OCI-LY3 (cell line): ENCODE measurements around the gene PWWP3B.

Experiments
- H2AFZ ChIP-seq: fragments of 200-600, 300-600 bp; shearing (Covaris generic); 2 replicates; pipeline ENCODE4 v1.6.0; 2014; ENCODE audit warnings: antibody characterized with exemption, low read depth, low read length
- H3K27ac ChIP-seq: fragments of 200-600, 300-600 bp; sonication (generic); 2 replicates; pipeline ENCODE4 v1.5.1; 2014; ENCODE audit warnings: mild to moderate bottlenecking, low read length, moderate library complexity, mixed read lengths
- H3K27me3 ChIP-seq: fragments of 200-600, 300-600 bp; sonication (generic); 2 replicates; pipeline ENCODE4 v1.6.1; 2014; ENCODE audit warnings: low read depth, low read length, mixed read lengths
- H3K36me3 ChIP-seq: fragments of 200-600, 300-600 bp; sonication (generic); replicated peaks from 2 replicates; pipeline ENCODE3; 2014; ENCODE audit warnings: low read depth, low read length, mixed read lengths
- H3K4me1 ChIP-seq: fragments of 300-600, 200-600 bp; sonication (generic); 2 replicates; pipeline ENCODE4 v1.6.1; 2014; ENCODE audit warnings: low read length, mixed read lengths
- H3K4me2 ChIP-seq: fragments of 200-600, 300-600 bp; sonication (generic); 2 replicates; pipeline ENCODE4 v1.6.1; 2014; ENCODE audit warnings: low read length, mixed read lengths
- H3K4me3 ChIP-seq: fragments of 300-600, 200-600 bp; sonication (generic); 2 replicates; pipeline ENCODE4 v1.5.1; 2014; ENCODE audit warnings: antibody characterized with exemption, mild to moderate bottlenecking, low read length, moderate library complexity
- H3K79me2 ChIP-seq: fragments of 300-600, 200-600 bp; shearing (Covaris generic); 2 replicates; pipeline ENCODE4 v1.6.1; 2014; ENCODE audit warnings: mild to moderate bottlenecking, low read length, mixed read lengths
- H3K9ac ChIP-seq: fragments of 300-600, 200-600 bp; shearing (Covaris generic); 2 replicates; pipeline ENCODE4 v1.6.0; 2014; ENCODE audit warnings: mild to moderate bottlenecking, low read length, moderate library complexity
- H3K9me3 ChIP-seq: fragments of 200-600, 300-600 bp; shearing (Covaris generic); 2 replicates; pipeline ENCODE4 v1.6.1; 2014; ENCODE audit warnings: low read length, mixed read lengths; ENCODE audit not compliant: insufficient read depth
- H4K20me1 ChIP-seq: fragments of 200-600, 300-600 bp; sonication (generic); 2 replicates; pipeline ENCODE4 v1.6.1; 2016; ENCODE audit warnings: low read length, mixed read lengths; ENCODE audit not compliant: insufficient read depth
- CTCF ChIP-seq: fragments of 200-600, 300-600 bp; sonication (generic); IDR thresholded peaks from 2 replicates; pipeline ENCODE4 v1.5.1; 2014; ENCODE audit warnings: antibody characterized with exemption, low read length, low read depth
- EZH2phosphoT487 ChIP-seq: fragments of 200-600 bp; shearing (Covaris generic); IDR thresholded peaks from 2 replicates; pipeline ENCODE4 v1.6.1; 2018; ENCODE audit warnings: antibody characterized with exemption, mixed run types, low read depth

Gene PWWP3B

DNA sequence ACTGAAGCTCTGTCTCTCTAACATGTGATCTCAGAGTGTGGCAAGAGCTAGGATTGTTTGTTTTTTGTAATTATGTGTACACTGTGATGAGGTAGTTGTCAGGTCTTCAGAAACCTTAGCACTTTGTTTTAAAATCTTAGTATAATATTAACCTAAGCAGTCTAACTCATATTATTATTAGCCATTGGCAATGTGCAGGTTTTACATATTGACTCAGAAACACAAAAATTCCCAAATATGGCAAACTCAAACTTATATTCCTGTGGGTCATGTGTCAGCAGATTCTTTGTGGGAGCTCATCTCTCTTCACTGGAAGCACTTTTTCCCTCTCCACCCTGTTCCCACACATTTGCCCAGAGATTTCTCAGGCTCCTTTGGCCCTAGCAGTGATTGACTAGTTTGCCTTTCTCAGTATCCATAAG lies 8.2 kb upstream of the PWWP3B start:
- Histone ChIP-seq H2AFZ (no peak overlapping the region), H3K9ac (no peak overlapping the region), H3K27me3 (no peaks in the 10 kb centered on the region), H3K9me3 (no peaks in the 10 kb centered on the region), H3K4me3 (no peak overlapping the region), H3K79me2 (no peaks in the 10 kb centered on the region), H3K4me1 (no peaks in the 10 kb centered on the region), H3K36me3 (no peaks in the 10 kb centered on the region), H4K20me1 (no peaks in the 10 kb centered on the region), H3K27ac (no peak overlapping the region), H3K4me2 (no peak overlapping the region)
- TF ChIP-seq EZH2phosphoT487 (no peak), CTCF (no peak)

DNA sequence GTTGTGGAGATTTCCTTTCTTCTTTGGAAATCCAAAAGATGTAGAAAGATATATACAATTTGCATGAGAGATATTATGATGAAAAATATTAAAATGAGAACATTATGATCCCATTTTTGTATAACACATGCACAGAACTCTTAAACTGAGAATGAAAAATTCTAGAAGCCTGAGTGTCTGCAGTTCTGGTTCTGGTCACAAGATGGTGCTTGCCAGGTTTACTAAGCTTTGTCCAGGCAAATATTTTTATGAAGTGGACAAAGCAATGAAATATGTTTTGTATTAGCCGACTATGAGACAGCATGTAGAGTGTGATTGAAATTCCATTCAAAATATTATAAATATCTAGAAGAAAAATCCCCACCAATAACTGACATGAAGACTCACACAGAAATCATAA lies 2.2 kb downstream of the PWWP3B start:
- H3K4me1 ChIP-seq = no peaks in the 10 kb centered on the region

DNA sequence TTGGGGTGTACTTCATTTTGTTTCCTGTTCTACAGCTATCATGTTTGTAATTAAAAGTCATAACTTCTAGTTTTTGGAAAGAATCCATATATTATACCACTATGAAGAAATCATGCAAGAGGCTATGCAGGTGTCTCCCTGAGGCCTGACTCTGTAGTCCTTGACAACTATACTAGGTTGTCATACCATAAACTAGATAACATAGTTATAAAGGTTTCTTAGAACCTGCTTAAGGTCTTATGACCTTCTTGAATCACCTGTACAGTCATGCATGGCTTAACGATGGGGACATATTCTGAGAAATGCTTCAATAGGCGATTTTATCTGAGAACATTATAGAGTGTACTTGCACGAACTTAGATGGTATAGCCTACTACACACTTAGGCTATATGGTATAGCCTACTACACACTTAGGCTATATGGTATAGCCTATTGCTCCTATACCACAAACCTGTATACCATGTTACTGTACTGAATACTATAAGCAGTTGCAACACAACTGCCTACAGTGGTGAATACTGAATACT lies 3.3 kb downstream of the PWWP3B start:
- TF ChIP-seq CTCF (no peak), EZH2phosphoT487 (no peak)
- no peak overlapping the region for H3K27ac ChIP-seq
- no peaks in the 10 kb centered on the region for H4K20me1 ChIP-seq
- no peaks in the 10 kb centered on the region for H3K79me2 ChIP-seq
- no peak overlapping the region for H3K4me2 ChIP-seq
- no peaks in the 10 kb centered on the region for H3K9me3 ChIP-seq
- H3K36me3 ChIP-seq = no peaks in the 10 kb centered on the region
- no peak overlapping the region for H3K4me3 ChIP-seq
- H2AFZ ChIP-seq = no peak overlapping the region
- no peaks in the 10 kb centered on the region for H3K4me1 ChIP-seq
- H3K27me3 ChIP-seq = no peaks in the 10 kb centered on the region
- no peak overlapping the region for H3K9ac ChIP-seq

More for the DNA sequence above, 2.2 kb downstream of the PWWP3B start:
- Histone ChIP-seq H3K27me3 (no peaks in the 10 kb centered on the region), H2AFZ (no peak overlapping the region), H3K9ac (no peak overlapping the region), H3K4me2 (no peak overlapping the region), H3K9me3 (no peaks in the 10 kb centered on the region), H3K79me2 (no peaks in the 10 kb centered on the region), H3K4me3 (no peak overlapping the region), H3K27ac (no peak overlapping the region), H3K36me3 (no peaks in the 10 kb centered on the region), H4K20me1 (no peaks in the 10 kb centered on the region)
- peak; percentile 45 for TF ChIP-seq CTCF
- no peak for TF ChIP-seq EZH2phosphoT487

- H3K9ac ChIP-seq = no peak overlapping the region
- no peaks in the 10 kb centered on the region for H3K36me3 ChIP-seq
- no peaks in the 10 kb centered on the region for H4K20me1 ChIP-seq
- no peaks in the 10 kb centered on the region for H3K4me1 ChIP-seq
- no peak for TF ChIP-seq EZH2phosphoT487
- no peak for TF ChIP-seq CTCF
- H3K9me3 ChIP-seq = no peaks in the 10 kb centered on the region
- no peak overlapping the region for H3K27ac ChIP-seq
- H3K4me3 ChIP-seq = no peak overlapping the region
- H2AFZ ChIP-seq = no peak overlapping the region
- no peak overlapping the region for H3K4me2 ChIP-seq
- no peaks in the 10 kb centered on the region for H3K27me3 ChIP-seq
- H3K79me2 ChIP-seq = no peaks in the 10 kb centered on the region
Measured at GRCh38 chrX:106177106-106177981, 9.2 kb downstream of the PWWP3B start.
